Pancreas (tissue), 10 donors: ENCODE measurements around the gene ST6GALNAC3. TPM values are rescaled to one million over a fixed set of nuclear protein-coding genes. Genes with fewer than 3 reads are reported as not detected.

Experiments used
- ATAC-seq, 4 donors: fragments of 200-7000 bp; cut with Tn5 transposase; one replicate each; pipeline versions ENCODE4 v1.8.0 to v1.9.1; 2020; ENCODE audit warnings: mild to moderate bottlenecking in 4 of 4, moderate library complexity in 4 of 4
- DNase-seq, 6 donors: peaks; one replicate each; pipeline ENCODE4 v3.0.0-alpha.2; 2020
- FAIRE-seq: peaks from 2 replicates; lab custom pipeline; 2012; peaks lifted over from hg19 to GRCh38; lab: Jason Lieb, UNC
- H3K27ac ChIP-seq, 4 donors: fragments of 200-600 bp; sonication (generic); 1 replicate in 3 of 4; 2 replicates in 1 of 4; pipeline versions ENCODE4 v1.5.0 to v1.8.0; 2020
- H3K27me3 ChIP-seq, 4 donors: fragments of 200-600 bp; one replicate each; pipeline ENCODE4 v1.8.0; 2021
- H3K36me3 ChIP-seq, 3 donors: fragments of 200-600 bp; sonication (generic) in 1 of 3; one replicate each; pipeline versions ENCODE4 v1.5.0 to v1.8.0; 2020 to 2021
- H3K4me1 ChIP-seq, 3 donors: fragments of 200-600 bp; one replicate each; pipeline ENCODE4 v1.8.0; 2021
- H3K4me3 ChIP-seq, 4 donors: fragments of 200-600 bp; sonication (generic) in 2 of 4; one replicate each; pipeline versions ENCODE4 v1.5.0 to v1.8.0; 2020 to 2021
- H3K9me3 ChIP-seq, 4 donors: fragments of 200-600 bp; one replicate each; pipeline ENCODE4 v1.8.0; 2021
- CTCF ChIP-seq, 4 donors: fragments of 200-600 bp; sonication (generic) in 3 of 4; IDR thresholded peaks; one replicate each; pipeline versions ENCODE4 v1.5.0 to v1.8.0; 2021; ENCODE audit warnings: antibody characterized with exemption in 4 of 4
- WGBS, 2 donors: extraction: QIAGEN DNeasy Blood & Tissue Kit; methylation state at CpG; one replicate each; pipeline ENCODE4 v1.1.7; 2013; 5-methylcytosine and 5-hydroxymethylcytosine counted together
- intact Hi-C, 3 donors: fragments of 100-400 bp; cut with DNase I; formaldehyde crosslinking; loops; one replicate each; pipeline versions ENCODE4 v1.11.1 to v1.14.2; 2022
- polyA plus RNA-seq, 2 donors: library from polyadenylated mRNA; stranded (reverse); fragments of 200-250 nt; gene quantifications; one replicate each; pipeline ENCODE4 v1.2.3, GENCODE V29; 2013
- total RNA-seq, 6 donors: library from RNA; stranded (reverse); fragmentation: NEBNext Ultra II Directional in 4 of 6; extraction: Animal tissue kit (Norgen Biotek cat#: 25700) in 4 of 6; gene quantifications; one replicate each; pipeline versions ENCODE4 v1.2.1 to v1.2.4, GENCODE V29; 2021 to 2023
- donor health status: healthy with polysubstance abuse.
- donor health status: DM: no; HTN: no; CAD: no; lungs with moderate emphysema.
- donor health status: DM: no; HTN: no; CAD: no.
- donor health status: control.
- donor health status: control.
- donor health status: Bipolar disorder and iron deficiency.
- donor health status: DM: yes; HTN: yes; CAD: no.
- donor health status: DM: no; HTN: no; CAD: no.
- donor health status: DM: no; HTN: no; CAD: no.
- donor health status: DM: yes; HTN: yes; CAD: no.

The ST6GALNAC3 gene
- total and polyA plus RNA-seq, 8 donors: 0.35 to 2.0 (median 0.80) TPM

- H3K4me1 ChIP-seq: no peaks in the 10 kb centered on the region
- no peak for FAIRE-seq
- no peak for TF ChIP-seq CTCF (IDR thresholded peaks at IDR 0.05)
- no peak for DNase-seq
- ATAC-seq: no peak
- no peak overlapping the region for H3K4me3 ChIP-seq
- H3K36me3 ChIP-seq: no peaks in the 10 kb centered on the region
- H3K27ac ChIP-seq: no peak overlapping the region
- no peaks in the 10 kb centered on the region for H3K9me3 ChIP-seq
- intact Hi-C loops: no loop called here
- H3K27me3 ChIP-seq: no peaks in the 10 kb centered on the region
- 76 to 80% methylated on average over 3 of the region's 3 CpGs for WGBS, 2 donors
These were observed 40.6 kb upstream of the ST6GALNAC3 start for GRCh38 chr1:76033800-76034475.

GRCh38 chr1:76035053-76035452 is 39.5 kb upstream of the ST6GALNAC3 start:
- 33 to 42% methylated on average over 2 of the region's 2 CpGs for WGBS, 2 donors
- H3K27ac ChIP-seq: no peak overlapping the region
- intact Hi-C loops: no loop called here
- no peaks in the 10 kb centered on the region for H3K27me3 ChIP-seq
- no peak for ATAC-seq
- FAIRE-seq: no peak
- DNase-seq: no peak
- no peaks in the 10 kb centered on the region for H3K9me3 ChIP-seq
- H3K4me1 ChIP-seq: no peaks in the 10 kb centered on the region
- no peak for TF ChIP-seq CTCF (IDR thresholded peaks at IDR 0.05)
- H3K36me3 ChIP-seq: no peaks in the 10 kb centered on the region
- no peak overlapping the region for H3K4me3 ChIP-seq

GRCh38 chr1:76037324-76037723 is 37.2 kb upstream of the ST6GALNAC3 start:
- DNase-seq (no peak), ATAC-seq (no peak), FAIRE-seq (no peak)
- no peaks in the 10 kb centered on the region for H3K27me3 ChIP-seq
- 29 to 45% methylated on average over 4 of the region's 4 CpGs for WGBS, 2 donors
- H3K4me3 ChIP-seq: no peak overlapping the region
- TF ChIP-seq CTCF (IDR thresholded peaks at IDR 0.05): no peak
- H3K9me3 ChIP-seq: no peaks in the 10 kb centered on the region
- intact Hi-C loops: no loop called here
- no peaks in the 10 kb centered on the region for H3K4me1 ChIP-seq
- H3K27ac ChIP-seq: no peak overlapping the region
- H3K36me3 ChIP-seq: no peaks in the 10 kb centered on the region

GRCh38 chr1:76038287-76039004 is 36.1 kb upstream of the ST6GALNAC3 start:
- Histone ChIP-seq H3K27ac (no peak overlapping the region), H3K27me3 (no peaks in the 10 kb centered on the region), H3K4me3 (no peak overlapping the region), H3K4me1 (no peaks in the 10 kb centered on the region), H3K36me3 (no peaks in the 10 kb centered on the region), H3K9me3 (no peaks in the 10 kb centered on the region)
- DNase-seq: no peak
- 64 to 66% methylated on average over 3 of the region's 3 CpGs for WGBS, 2 donors
- ATAC-seq: no peak
- no peak for FAIRE-seq
- intact Hi-C loops: no loop called here
- TF ChIP-seq CTCF (IDR thresholded peaks at IDR 0.05): no peak

- H3K9me3 ChIP-seq: no peaks in the 10 kb centered on the region
- TF ChIP-seq CTCF (IDR thresholded peaks at IDR 0.05): no peak
- no peak overlapping the region for H3K4me3 ChIP-seq
- FAIRE-seq: peak; percentile 56
- H3K27ac ChIP-seq: no peak overlapping the region
- no peak for ATAC-seq
- WGBS, 2 donors: 79 to 95% methylated on average over 2 of the region's 2 CpGs
- H3K4me1 ChIP-seq: no peaks in the 10 kb centered on the region
- H3K27me3 ChIP-seq: peaks cover 0 to 4% (median 0%) of the 10 kb centered on the region in 4 donors
- DNase-seq: no peak
- intact Hi-C loops: no loop called here
- no peaks in the 10 kb centered on the region for H3K36me3 ChIP-seq
These were observed 28.4 kb upstream of the ST6GALNAC3 start for GRCh38 chr1:76046149-76046548.
